GM21619 (cell line): ENCODE measurements around the gene LENG8.

Experiments used
- ATAC-seq: cut with Tn5 transposase; IDR thresholded peaks from one replicate; pipeline ENCODE4 v1.9.1; 2021; ENCODE audit not compliant: unreplicated experiment

Gene LENG8

DNA sequence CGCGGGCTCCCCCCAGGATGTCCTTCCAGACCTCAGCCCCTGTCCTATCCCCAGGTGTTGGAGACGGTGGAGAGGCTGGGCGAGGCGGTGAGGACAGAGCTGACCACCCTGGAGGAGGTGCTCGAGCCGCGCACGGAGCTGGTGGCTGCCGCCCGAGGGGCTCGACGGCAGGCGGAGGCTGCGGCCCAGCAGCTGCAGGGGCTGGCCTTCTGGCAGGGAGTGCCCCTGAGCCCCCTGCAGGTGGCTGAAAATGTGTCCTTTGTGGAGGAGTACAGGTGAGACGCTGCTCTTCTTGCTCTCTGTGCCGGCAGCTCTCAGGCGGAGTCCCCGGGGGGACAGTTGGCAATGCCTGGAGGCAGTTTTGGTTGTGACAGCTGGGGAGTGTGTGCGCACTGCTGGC, 26.9 kb upstream of the LENG8 start:
- no peak for ATAC-seq

GRCh38 chr19:54424201-54424600, 24.8 kb upstream of the LENG8 start:
- ATAC-seq: no peak

DNA sequence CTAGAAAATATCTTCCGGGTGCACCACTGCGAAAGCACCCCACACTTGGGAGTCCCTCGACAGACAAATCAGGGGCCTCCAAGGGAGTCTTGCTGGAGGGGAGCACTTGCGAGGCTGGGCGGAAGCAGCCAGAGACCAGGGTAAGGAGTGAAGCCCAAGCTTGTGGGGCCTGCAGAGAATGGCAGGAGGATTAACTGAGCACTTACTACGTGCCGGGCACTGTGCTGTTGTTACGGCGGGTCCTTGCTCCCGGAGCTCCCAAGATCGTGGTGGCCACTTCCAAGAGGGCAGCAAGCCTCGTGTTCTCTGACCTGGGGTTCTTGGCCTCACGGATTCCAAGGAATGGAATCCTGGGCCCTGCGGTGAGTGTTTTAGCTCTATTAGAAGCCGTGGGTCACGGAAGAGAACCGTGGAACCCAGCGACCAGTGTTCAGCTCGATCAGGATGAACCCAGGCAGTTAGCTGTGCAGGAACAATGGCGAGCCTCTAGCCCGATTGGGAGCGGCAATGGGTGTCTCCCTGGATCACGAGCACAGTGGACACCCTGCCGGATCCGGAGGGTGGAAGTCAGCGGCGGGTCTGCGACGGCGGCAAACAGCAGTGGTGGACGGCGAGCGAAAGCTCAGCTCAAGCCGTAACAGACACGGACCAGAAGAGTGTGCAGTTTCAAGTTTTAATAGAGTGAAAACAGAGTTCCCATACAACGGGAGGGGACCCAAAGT, 24.2 kb upstream of the LENG8 start:
- ATAC-seq: no peak

DNA sequence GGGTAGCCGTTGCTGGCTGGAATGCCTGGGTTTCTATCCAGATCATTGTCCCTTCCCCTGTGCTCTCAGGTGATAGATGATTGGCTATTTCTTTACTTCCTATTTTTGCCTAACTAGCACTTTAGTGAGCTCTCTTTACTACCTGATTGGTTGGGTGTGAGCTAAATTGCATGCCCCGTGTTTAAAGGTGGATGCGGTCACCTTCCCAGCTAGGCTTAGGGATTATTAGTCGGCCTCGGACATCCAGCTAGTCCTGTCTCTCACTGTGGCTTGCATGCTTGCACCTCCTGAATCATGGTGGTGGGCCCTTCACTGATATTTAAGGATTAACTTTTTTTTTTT, 23.6 kb upstream of the LENG8 start:
- no peak for ATAC-seq

DNA sequence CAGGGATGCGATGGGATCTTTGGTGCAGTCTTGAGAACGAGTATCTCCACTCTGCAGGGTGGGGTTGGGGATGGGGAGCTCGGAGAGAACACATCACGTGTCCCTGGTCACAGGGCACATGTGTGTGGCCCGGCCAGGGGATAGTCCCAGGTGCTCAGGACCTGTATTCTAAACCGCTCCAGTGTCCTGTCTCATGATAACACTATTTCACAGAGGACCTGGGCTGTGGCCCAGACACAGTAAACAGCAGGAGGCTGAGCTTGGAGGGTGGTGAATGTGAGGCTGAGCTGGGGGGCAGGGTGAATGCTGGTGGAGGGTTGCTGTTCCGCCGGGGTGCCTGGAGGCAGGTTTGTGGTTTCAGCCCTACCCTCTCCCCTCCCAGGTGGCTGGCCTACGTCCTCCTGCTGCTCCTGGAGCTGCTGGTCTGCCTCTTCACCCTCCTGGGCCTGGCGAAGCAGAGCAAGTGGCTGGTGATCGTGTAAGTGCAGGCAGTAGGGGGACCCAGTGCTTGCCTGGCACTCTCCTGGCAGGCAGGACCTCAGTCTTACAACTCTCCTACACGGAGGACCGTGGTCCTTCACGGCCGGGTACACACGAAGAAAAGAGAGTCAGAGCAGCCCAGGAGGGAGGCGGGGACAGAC, 22.6 kb upstream of the LENG8 start:
- no peak for ATAC-seq

- ATAC-seq: no peak
Measured at GRCh38 chr19:54427586-54427985, 21.4 kb upstream of the LENG8 start.

DNA sequence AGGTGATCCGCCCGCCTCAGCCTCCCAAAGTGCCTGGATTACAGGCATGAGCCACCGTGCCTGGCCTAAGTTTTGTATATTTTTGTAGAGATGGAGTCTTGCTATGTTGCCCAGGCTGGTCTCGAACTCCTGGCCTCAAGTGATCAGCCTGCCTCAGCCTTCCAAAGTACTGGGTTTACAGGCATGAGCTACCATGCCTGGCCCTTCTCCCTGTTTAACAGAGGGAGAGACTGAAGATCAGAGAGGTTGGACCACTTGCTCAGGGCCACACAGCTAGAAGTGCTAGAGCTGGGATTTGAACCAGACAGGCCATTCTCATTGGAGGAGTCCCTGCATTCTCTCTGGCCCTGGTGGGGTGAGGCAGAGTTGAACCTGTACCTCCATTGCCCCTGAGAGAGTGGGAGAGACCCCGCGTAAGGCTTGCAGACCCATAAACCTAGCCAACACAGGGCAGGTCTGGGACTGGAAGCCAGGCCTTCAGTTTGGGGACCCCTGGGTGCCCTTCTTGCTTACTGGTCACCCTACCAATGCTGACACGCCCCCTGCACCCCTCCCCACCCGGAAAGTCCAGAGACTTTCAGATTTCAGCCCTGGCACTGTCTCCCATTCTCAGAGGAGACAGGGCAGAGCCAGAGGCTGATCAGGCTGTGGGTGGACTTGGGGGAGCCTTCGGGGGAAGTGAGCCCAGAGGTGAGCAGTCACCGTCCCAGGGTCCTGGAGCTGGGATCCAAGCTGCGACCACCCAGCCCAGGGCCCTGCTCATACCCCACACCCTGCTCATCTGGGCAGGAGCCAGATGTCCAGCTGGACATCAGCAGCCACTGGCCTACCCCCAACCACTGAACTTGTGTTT, 20.4 kb upstream of the LENG8 start:
- ATAC-seq: no peak

DNA sequence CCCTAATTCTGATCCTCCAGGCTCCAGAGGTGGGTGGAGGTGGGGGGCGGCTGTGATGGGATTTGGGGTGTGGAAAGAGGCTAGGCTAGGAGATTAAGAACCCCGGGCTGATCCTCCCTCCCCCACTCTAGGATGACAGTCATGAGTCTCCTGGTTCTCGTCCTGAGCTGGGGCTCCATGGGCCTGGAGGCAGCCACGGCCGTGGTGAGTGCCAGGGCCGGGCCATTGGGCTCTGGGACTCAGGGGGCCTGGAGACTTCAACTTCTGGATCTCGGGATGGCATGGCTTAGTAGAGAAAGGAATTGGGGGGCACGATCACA, 19.9 kb upstream of the LENG8 start:
- ATAC-seq: no peak

GRCh38 chr19:54429545-54430227, 19.3 kb upstream of the LENG8 start:
- ATAC-seq: no peak

GRCh38 chr19:54430306-54431254, 18.4 kb upstream of the LENG8 start:
- ATAC-seq: no peak

DNA sequence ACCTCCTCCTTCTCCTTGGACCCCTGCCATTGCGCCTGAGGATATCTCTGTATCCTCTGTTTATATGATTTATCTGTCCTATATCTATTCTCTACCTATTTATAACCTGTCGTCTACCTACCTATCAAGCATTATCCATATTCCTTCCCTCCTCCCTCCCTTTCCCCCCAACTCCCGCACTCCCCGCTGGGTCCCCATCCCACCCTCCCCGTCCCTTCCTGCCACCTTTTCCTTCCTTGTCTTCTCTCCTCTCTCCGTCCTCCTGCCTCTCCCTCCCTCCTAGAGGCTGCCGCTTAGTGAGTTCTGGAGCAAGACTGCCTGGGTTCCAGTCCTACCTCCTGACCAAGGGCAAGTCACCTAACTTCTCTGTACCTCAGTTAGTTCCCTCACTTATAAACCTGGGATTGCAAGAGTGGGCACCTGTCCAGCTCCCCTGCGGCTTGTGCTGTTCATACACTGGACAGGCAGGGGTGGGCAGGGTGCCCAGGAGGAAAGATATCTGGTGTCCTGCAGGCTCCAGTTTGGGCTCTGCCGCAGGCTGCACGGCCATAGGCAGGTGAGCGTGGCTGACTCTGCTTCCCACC, 17.7 kb upstream of the LENG8 start:
- no peak for ATAC-seq

GRCh38 chr19:54432144-54432738, 16.8 kb upstream of the LENG8 start:
- no peak for ATAC-seq

DNA sequence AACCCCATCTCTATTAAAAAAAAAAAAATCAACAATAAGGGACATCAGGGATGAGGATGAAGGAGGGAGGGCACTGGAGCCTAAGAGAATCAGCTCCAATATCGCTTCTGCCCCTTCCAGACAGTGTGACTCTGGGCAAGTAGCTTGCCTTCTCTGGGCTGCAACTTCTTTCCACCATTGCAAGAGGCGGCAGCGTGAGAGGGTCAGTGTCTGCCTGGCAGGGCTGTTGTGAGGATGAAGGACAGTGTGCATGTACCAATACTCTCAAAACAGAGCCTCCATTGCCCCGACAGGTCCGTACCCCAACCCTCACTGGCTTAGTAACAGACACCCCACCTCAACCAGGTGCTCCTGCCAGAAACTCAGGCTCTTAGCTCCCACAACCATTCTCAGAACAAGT, 15.3 kb upstream of the LENG8 start:
- no peak for ATAC-seq

- no peak for ATAC-seq
Measured at GRCh38 chr19:54434112-54434872, 14.7 kb upstream of the LENG8 start.

DNA sequence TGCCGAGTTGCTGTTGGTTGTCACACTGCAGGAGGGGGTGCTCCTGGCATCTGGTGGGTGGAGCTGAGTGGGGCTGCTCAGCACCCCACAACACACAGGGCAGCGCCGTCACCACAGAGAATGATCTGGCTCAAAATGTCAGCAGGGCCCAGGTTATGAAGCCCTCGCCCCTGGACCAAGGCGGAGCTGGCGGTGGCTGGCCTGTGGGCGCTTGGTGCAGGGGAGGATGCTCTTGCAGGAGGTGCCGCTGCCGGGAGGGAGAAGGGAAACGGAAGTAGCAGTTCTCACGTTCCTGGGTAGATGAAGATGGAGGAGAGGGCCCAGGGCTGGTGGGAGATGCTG, 14.2 kb upstream of the LENG8 start:
- no peak for ATAC-seq

DNA sequence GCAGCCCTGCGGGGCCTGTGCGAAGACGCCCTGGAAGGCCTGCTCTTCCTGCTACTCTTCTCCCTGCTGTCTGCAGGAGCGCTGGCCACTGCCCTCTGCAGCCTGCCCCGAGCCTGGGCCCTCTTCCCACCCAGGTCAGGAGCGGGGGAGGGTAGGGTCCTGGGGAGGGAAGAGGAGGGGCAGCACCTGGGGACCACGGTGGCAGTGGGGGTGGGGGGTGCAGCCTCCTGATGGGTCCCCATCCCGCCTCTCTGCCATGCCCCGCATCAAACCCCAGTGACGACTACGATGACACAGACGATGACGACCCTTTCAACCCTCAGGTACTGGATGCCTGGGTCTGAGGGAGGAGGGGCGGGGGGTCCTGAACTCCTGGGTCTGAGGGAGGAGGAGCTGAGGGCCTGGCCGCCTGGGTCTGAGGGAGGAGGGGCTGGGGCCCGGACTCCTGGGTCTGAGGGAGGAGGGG, 13.4 kb upstream of the LENG8 start:
- ATAC-seq: no peak

GRCh38 chr19:54436031-54436523, 12.9 kb upstream of the LENG8 start:
- no peak for ATAC-seq

- no peak for ATAC-seq
Measured at GRCh38 chr19:54436628-54437252, 12.3 kb upstream of the LENG8 start.
